GM23338 (cell line): ENCODE measurements around the gene TEX29. TPM values are rescaled to one million over a fixed set of nuclear protein-coding genes. Genes with fewer than 3 reads are reported as not detected.

Experiments used
- ATAC-seq: fragments of 200-7000 bp; cut with Tn5 transposase; 3 replicates; pipeline ENCODE4 v1.9.1; 2020
- DNase-seq: peaks from one replicate; pipeline ENCODE4 v3.0.0-alpha.2; 2015; ENCODE audit warnings: low spot score
- H2AFZ ChIP-seq: fragments of 200-600 bp; sonication (generic); 2 replicates; pipeline ENCODE4 v1.8.0; 2016; ENCODE audit warnings: antibody characterized with exemption, mild to moderate bottlenecking, moderate library complexity
- H3F3A ChIP-seq: fragments of 200-600 bp; sonication (generic); replicated peaks from 2 replicates; pipeline ENCODE4 v1.8.0; 2017; ENCODE audit warnings: antibody characterized with exemption, mixed run types, low read depth
- H3K27ac ChIP-seq: fragments of 200-600 bp; sonication (generic); 2 replicates; pipeline ENCODE4 v1.6.1; 2016; ENCODE audit warnings: low read depth
- H3K27me3 ChIP-seq: fragments of 200-600 bp; sonication (generic); 2 replicates; pipeline ENCODE4 v1.8.0; 2016; ENCODE audit warnings: mild to moderate bottlenecking, mixed run types, moderate library complexity; ENCODE audit not compliant: insufficient read depth
- H3K36me3 ChIP-seq: fragments of 200-600 bp; sonication (generic); 2 replicates; pipeline ENCODE4 v1.8.0; 2016; ENCODE audit warnings: mild to moderate bottlenecking; ENCODE audit not compliant: insufficient read depth
- H3K4me1 ChIP-seq: fragments of 200-600 bp; sonication (generic); 2 replicates; pipeline ENCODE4 v1.8.0; 2016; ENCODE audit warnings: mild to moderate bottlenecking, moderate library complexity; ENCODE audit not compliant: insufficient read depth
- H3K4me2 ChIP-seq: fragments of 200-600 bp; sonication (generic); 2 replicates; pipeline ENCODE4 v1.7.1; 2017; ENCODE audit warnings: mixed run types
- H3K4me3 ChIP-seq: fragments of 200-600 bp; sonication (generic); 2 replicates; pipeline ENCODE4 v1.6.1; 2016; ENCODE audit warnings: mixed run types
- H3K79me2 ChIP-seq: fragments of 200-600 bp; sonication (generic); replicated peaks from 2 replicates; pipeline ENCODE4 v1.8.0; 2017; ENCODE audit warnings: mild to moderate bottlenecking; ENCODE audit not compliant: insufficient read depth
- H3K9me2 ChIP-seq: fragments of 200-600 bp; sonication (generic); 2 replicates; pipeline ENCODE4 v1.8.0; 2017; ENCODE audit not compliant: insufficient read depth
- H4K20me1 ChIP-seq: fragments of 200-600 bp; sonication (generic); replicated peaks from 2 replicates; pipeline ENCODE4 v1.8.0; 2017; ENCODE audit warnings: mild to moderate bottlenecking; ENCODE audit not compliant: insufficient read depth
- H3K27ac Mint-ChIP-seq: 2 replicates; pipeline ENCODE4 v1.8.0; 2020; ENCODE audit warnings: inconsistent platforms, mild to moderate bottlenecking, moderate library complexity, mixed read lengths
- H3K27me3 Mint-ChIP-seq: 3 replicates; pipeline ENCODE4 v1.8.0; 2022; ENCODE audit warnings: low read depth, mild to moderate bottlenecking, moderate library complexity, mixed read lengths, inconsistent platforms; ENCODE audit not compliant: insufficient read depth, poor library complexity
- H3K36me3 Mint-ChIP-seq: 3 replicates; pipeline ENCODE4 v1.8.0; 2021; ENCODE audit warnings: low read depth, mild to moderate bottlenecking, inconsistent platforms, moderate library complexity, mixed read lengths
- H3K4me1 Mint-ChIP-seq: 3 replicates; pipeline ENCODE4 v1.8.0; 2020; ENCODE audit warnings: mild to moderate bottlenecking, inconsistent platforms, mixed read lengths
- H3K4me3 Mint-ChIP-seq: 3 replicates; pipeline ENCODE4 v1.8.0; 2021; ENCODE audit warnings: moderate library complexity, mild to moderate bottlenecking, inconsistent platforms, mixed read lengths
- H3K9me3 Mint-ChIP-seq: 3 replicates; pipeline ENCODE4 v1.8.0; 2020; ENCODE audit warnings: moderate library complexity, mild to moderate bottlenecking, inconsistent platforms, mixed read lengths
- CREB1 ChIP-seq: fragments of 250-450 bp; sonication (Bioruptor Pico); IDR thresholded peaks from 2 replicates; pipeline ENCODE4 v1.5.0; 2020; ENCODE audit warnings: low read depth, mild to moderate bottlenecking, moderate library complexity
- EZH2 ChIP-seq: fragments of 200-600 bp; sonication (generic); IDR thresholded peaks from one replicate; pipeline ENCODE4 v1.8.0; 2017; ENCODE audit warnings: antibody characterized with exemption, mild to moderate bottlenecking, low read depth; ENCODE audit not compliant: unreplicated experiment
- EZH2phosphoT487 ChIP-seq: fragments of 200-600 bp; sonication (generic); IDR thresholded peaks from one replicate; pipeline ENCODE4 v1.8.1; 2018; ENCODE audit warnings: antibody characterized with exemption; ENCODE audit not compliant: unreplicated experiment
- POLR2AphosphoS5 ChIP-seq: IDR thresholded peaks from 2 replicates; pipeline ENCODE4 v1.6.1; 2016; ENCODE audit warnings: antibody characterized with exemption, low read depth
- ZNF331 ChIP-seq: fragments of 250-450 bp; sonication (Bioruptor Pico); IDR thresholded peaks from 2 replicates; pipeline ENCODE4 v1.5.0; 2020; ENCODE audit warnings: low read depth, mild to moderate bottlenecking, moderate library complexity
- ZNF462 ChIP-seq: fragments of 250-450 bp; sonication (Bioruptor Pico); IDR thresholded peaks from 2 replicates; pipeline ENCODE4 v1.5.0; 2020; ENCODE audit warnings: mild to moderate bottlenecking, moderate library complexity
- polyA plus RNA-seq: library from polyadenylated mRNA; unstranded; fragments of >200 nt; fragmentation: Nextera tagmentation; extraction: Ambion mirVana; gene quantifications from 2 replicates; pipeline ENCODE4 v1.2.1, GENCODE V29; 2016
- total RNA-seq: library from RNA; depleted of rRNA; stranded (reverse); fragments of >200 nt; shearing (Covaris generic); gene quantifications from 2 replicates; pipeline ENCODE4 v1.2.3, GENCODE V29; 2014
- TF ChIP-seq, protein P1 (sequence below): IDR thresholded peaks from one replicate; pipeline ENCODE4 v1.6.1; 2018; ENCODE audit warnings: antibody characterized with exemption; ENCODE audit not compliant: unreplicated experiment
- TF ChIP-seq, protein P2 (sequence below): IDR thresholded peaks from 2 replicates; pipeline ENCODE4 v1.6.1; 2016; ENCODE audit warnings: antibody characterized with exemption

TEX29 gene
- total and polyA plus RNA-seq, 2 experiments from 2014 or later, result 0.31 TPM; not detected in 1

GRCh38 chr13:111382877-111383276, 62.4 kb downstream of the TEX29 start:
- Histone ChIP-seq H3K27me3 (no peaks in the 10 kb centered on the region), H3K4me3 (no peak overlapping the region), H3K36me3 (no peaks in the 10 kb centered on the region), H3K9me2 (no peaks in the 10 kb centered on the region), H3K4me1 (no peaks in the 10 kb centered on the region), H3K79me2 (no peaks in the 10 kb centered on the region), H3K4me2 (no peak overlapping the region), H3F3A (no peaks in the 10 kb centered on the region), H2AFZ (no peak overlapping the region), H4K20me1 (no peaks in the 10 kb centered on the region), H3K27ac (no peak overlapping the region)
- ATAC-seq (no peak), DNase-seq (no peak)
- H3K9me3 Mint-ChIP-seq, result peaks cover 8% of the 10 kb centered on the region; the same call in 2 of the 3 replicates
- peaks cover 4% of the 10 kb centered on the region; the same call in 2 of the 3 replicates for H3K4me1 Mint-ChIP-seq
- no peak overlapping the region for H3K27ac Mint-ChIP-seq
- no peaks in the 10 kb centered on the region; the same call in 2 of the 3 replicates for H3K36me3 Mint-ChIP-seq
- no peak overlapping the region for H3K4me3 Mint-ChIP-seq
- H3K27me3 Mint-ChIP-seq, result no peaks in the 10 kb centered on the region
- TF ChIP-seq EZH2, result no peak
- TF ChIP-seq, protein P1, sequence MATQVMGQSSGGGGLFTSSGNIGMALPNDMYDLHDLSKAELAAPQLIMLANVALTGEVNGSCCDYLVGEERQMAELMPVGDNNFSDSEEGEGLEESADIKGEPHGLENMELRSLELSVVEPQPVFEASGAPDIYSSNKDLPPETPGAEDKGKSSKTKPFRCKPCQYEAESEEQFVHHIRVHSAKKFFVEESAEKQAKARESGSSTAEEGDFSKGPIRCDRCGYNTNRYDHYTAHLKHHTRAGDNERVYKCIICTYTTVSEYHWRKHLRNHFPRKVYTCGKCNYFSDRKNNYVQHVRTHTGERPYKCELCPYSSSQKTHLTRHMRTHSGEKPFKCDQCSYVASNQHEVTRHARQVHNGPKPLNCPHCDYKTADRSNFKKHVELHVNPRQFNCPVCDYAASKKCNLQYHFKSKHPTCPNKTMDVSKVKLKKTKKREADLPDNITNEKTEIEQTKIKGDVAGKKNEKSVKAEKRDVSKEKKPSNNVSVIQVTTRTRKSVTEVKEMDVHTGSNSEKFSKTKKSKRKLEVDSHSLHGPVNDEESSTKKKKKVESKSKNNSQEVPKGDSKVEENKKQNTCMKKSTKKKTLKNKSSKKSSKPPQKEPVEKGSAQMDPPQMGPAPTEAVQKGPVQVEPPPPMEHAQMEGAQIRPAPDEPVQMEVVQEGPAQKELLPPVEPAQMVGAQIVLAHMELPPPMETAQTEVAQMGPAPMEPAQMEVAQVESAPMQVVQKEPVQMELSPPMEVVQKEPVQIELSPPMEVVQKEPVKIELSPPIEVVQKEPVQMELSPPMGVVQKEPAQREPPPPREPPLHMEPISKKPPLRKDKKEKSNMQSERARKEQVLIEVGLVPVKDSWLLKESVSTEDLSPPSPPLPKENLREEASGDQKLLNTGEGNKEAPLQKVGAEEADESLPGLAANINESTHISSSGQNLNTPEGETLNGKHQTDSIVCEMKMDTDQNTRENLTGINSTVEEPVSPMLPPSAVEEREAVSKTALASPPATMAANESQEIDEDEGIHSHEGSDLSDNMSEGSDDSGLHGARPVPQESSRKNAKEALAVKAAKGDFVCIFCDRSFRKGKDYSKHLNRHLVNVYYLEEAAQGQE, result no peak

- Mint-ChIP-seq H3K27ac (no peak overlapping the region), H3K36me3 (no peaks in the 10 kb centered on the region; the same call in 2 of the 3 replicates), H3K4me3 (no peak overlapping the region), H3K9me3 (peaks cover 8% of the 10 kb centered on the region; the same call in 2 of the 3 replicates), H3K4me1 (peaks cover 4% of the 10 kb centered on the region; the same call in 2 of the 3 replicates), H3K27me3 (no peaks in the 10 kb centered on the region)
- no peaks in the 10 kb centered on the region for H3K4me1 ChIP-seq
- no peak overlapping the region for H3K4me3 ChIP-seq
- DNase-seq, result no peak
- no peaks in the 10 kb centered on the region for H3F3A ChIP-seq
- H3K27ac ChIP-seq, result no peak overlapping the region
- H3K4me2 ChIP-seq, result no peak overlapping the region
- no peaks in the 10 kb centered on the region for H4K20me1 ChIP-seq
- H3K9me2 ChIP-seq, result no peaks in the 10 kb centered on the region
- H3K27me3 ChIP-seq, result no peaks in the 10 kb centered on the region
- no peaks in the 10 kb centered on the region for H3K36me3 ChIP-seq
- ATAC-seq, result no peak
- no peak overlapping the region for H2AFZ ChIP-seq
- no peaks in the 10 kb centered on the region for H3K79me2 ChIP-seq
- TF ChIP-seq EZH2phosphoT487 (no peak), ZNF331 (CRISPR knock-in tag) (no peak), ZNF462 (CRISPR knock-in tag) (no peak), EZH2 (no peak), POLR2AphosphoS5 (no peak), CREB1 (CRISPR knock-in tag) (no peak)
- TF ChIP-seq, protein P2, sequence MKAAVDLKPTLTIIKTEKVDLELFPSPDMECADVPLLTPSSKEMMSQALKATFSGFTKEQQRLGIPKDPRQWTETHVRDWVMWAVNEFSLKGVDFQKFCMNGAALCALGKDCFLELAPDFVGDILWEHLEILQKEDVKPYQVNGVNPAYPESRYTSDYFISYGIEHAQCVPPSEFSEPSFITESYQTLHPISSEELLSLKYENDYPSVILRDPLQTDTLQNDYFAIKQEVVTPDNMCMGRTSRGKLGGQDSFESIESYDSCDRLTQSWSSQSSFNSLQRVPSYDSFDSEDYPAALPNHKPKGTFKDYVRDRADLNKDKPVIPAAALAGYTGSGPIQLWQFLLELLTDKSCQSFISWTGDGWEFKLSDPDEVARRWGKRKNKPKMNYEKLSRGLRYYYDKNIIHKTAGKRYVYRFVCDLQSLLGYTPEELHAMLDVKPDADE, result no peak
Observed at GRCh38 chr13:111383591-111384440, 63.4 kb downstream of the TEX29 start.
